Hematopoietic multipotent progenitor cell treated with erythropoietin and hydrocortisone succinate and interleukin-3 and kit ligand, for 15 days (in vitro differentiated cells): Measurements from ENCODE around the gene NCKAP5.

Source experiments
- DNase-seq: peaks from one replicate; pipeline ENCODE4 v3.0.0-alpha.2; 2015; ENCODE audit warnings: low spot score

The NCKAP5 gene

GRCh38 chr2:132984731-132985130, 583.5 kb downstream of the NCKAP5 start:
- DNase-seq = no peak

- no peak for DNase-seq
Measured at GRCh38 chr2:132980304-132980703, 588.0 kb downstream of the NCKAP5 start.

GRCh38 chr2:132979339-132980093, 588.7 kb downstream of the NCKAP5 start:
- DNase-seq = no peak

GRCh38 chr2:132978840-132979239, 589.4 kb downstream of the NCKAP5 start:
- no peak for DNase-seq

- no peak for DNase-seq
Measured at GRCh38 chr2:132977812-132978529, 590.3 kb downstream of the NCKAP5 start.

- no peak for DNase-seq
Measured at GRCh38 chr2:132975193-132976105, 592.8 kb downstream of the NCKAP5 start.

- no peak for DNase-seq
Measured at GRCh38 chr2:132974467-132975095, 593.7 kb downstream of the NCKAP5 start.

GRCh38 chr2:132971310-132972061, 596.8 kb downstream of the NCKAP5 start:
- no peak for DNase-seq

GRCh38 chr2:132969371-132969985, 598.8 kb downstream of the NCKAP5 start:
- no peak for DNase-seq

- DNase-seq = no peak
Measured at GRCh38 chr2:132965460-132965859, 602.8 kb downstream of the NCKAP5 start.

GRCh38 chr2:132963161-132963560, 605.1 kb downstream of the NCKAP5 start:
- DNase-seq = no peak

- DNase-seq = no peak
Measured at GRCh38 chr2:132958887-132959286, 609.4 kb downstream of the NCKAP5 start.

GRCh38 chr2:132955871-132956615, 612.2 kb downstream of the NCKAP5 start:
- DNase-seq = no peak

GRCh38 chr2:132953771-132954170, 614.5 kb downstream of the NCKAP5 start:
- DNase-seq = no peak

- DNase-seq = no peak
Measured at GRCh38 chr2:132951008-132951714, 617.1 kb downstream of the NCKAP5 start.

GRCh38 chr2:132949108-132949507, 619.2 kb downstream of the NCKAP5 start:
- DNase-seq = no peak

GRCh38 chr2:132948211-132948610, 620.1 kb downstream of the NCKAP5 start:
- DNase-seq = no peak

- no peak for DNase-seq
Measured at GRCh38 chr2:132943829-132944228, 624.4 kb downstream of the NCKAP5 start.

- DNase-seq = no peak
Measured at GRCh38 chr2:132941296-132942020, 626.8 kb downstream of the NCKAP5 start.
